NCI-H2227 (cell line): ENCODE results near the gene ARGFX.
"Not testable (repeated sequence)": the region's sequence is repeated elsewhere in the genome, so short reads cannot be mapped to it uniquely, and the experiment has no call there.

Experiments used
- DNase-seq: peaks from one replicate; lab custom pipeline; 2025; ENCODE audit not compliant: unreplicated experiment; lab: John Stamatoyannopoulos, UW

The ARGFX gene

GRCh38 chr3:121598564-121598963 lies 30.8 kb downstream of the ARGFX start:
- no peak for DNase-seq

GRCh38 chr3:121599900-121600299 lies 32.2 kb downstream of the ARGFX start:
- DNase-seq = not testable (repeated sequence)

GRCh38 chr3:121601212-121601812 lies 33.6 kb downstream of the ARGFX start:
- no peak for DNase-seq

DNA sequence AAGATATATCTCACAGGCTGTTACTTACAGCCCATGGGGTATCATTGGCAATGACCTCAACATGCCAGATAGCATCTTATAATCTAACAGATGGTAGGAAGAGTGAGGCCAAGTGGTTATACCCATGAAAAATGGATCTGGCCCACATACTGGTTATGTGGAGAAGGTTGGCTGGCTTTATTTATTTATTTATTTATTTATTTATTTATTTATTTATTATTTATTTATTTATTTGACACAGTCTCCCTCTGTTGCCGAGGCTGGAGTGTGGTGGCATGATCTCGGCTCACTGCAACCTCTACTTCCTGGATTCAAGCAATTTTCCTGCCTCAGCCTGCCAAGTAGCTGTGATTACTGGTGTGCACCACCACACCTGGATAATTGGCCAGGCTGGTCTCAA lies 37.0 kb downstream of the ARGFX start:
- no peak for DNase-seq

- DNase-seq = no peak
Observed at GRCh38 chr3:121606106-121606505, 38.4 kb downstream of the ARGFX start.
